ENCODE results near the gene HS3ST3B1.

HS3ST3B1 gene

DNA sequence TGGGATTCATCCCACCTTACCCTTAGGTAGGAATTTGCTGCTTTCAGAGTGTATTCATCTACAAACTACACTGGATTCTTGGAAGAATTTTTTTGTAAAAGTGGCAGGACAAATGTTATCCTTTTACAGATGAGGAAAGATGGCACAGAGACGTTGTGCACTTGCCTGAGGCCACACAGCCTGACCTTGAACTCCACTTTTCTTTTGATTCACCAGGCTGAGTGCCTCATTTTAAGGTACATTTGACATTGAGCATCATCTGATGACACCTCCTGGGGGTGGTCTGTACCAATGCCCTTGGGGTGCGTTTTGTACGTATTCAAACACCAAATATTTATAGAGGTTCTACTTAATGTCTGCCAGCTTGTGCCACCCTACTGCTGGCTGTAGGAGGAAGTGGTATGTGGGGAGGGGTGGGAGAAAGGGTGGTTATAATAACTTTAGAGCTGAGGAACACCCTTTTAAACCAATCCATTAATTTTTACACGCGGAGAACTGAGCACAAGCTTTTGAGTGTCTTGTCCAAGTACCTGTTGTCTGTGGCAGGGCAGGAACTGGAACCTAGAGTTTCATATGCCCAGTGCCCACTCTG lies 29.1 kb downstream of the HS3ST3B1 start:
- TF ChIP-seq RAD21 (IDR thresholded peaks at IDR 0.05; ENCODE audit: low read depth) (no peak), TAF1 (IDR thresholded peaks at IDR 0.05; ENCODE audit: low read depth) (no peak), TCF12 (IDR thresholded peaks at IDR 0.05; ENCODE audit: low read depth) (no peak), EP300 (IDR thresholded peaks at IDR 0.05; ENCODE audit: borderline replicate concordance) (no peak), TEAD4 (IDR thresholded peaks at IDR 0.05) (no peak), FOXM1 (IDR thresholded peaks at IDR 0.05; ENCODE audit: borderline replicate concordance, low read depth) (no peak), YY1 (IDR thresholded peaks at IDR 0.05; ENCODE audit: low read depth) (no peak)
- TF ChIP-seq, protein P1, sequence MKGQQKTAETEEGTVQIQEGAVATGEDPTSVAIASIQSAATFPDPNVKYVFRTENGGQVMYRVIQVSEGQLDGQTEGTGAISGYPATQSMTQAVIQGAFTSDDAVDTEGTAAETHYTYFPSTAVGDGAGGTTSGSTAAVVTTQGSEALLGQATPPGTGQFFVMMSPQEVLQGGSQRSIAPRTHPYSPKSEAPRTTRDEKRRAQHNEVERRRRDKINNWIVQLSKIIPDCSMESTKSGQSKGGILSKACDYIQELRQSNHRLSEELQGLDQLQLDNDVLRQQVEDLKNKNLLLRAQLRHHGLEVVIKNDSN (IDR thresholded peaks at IDR 0.05): no peak
- TF ChIP-seq, protein P2, sequence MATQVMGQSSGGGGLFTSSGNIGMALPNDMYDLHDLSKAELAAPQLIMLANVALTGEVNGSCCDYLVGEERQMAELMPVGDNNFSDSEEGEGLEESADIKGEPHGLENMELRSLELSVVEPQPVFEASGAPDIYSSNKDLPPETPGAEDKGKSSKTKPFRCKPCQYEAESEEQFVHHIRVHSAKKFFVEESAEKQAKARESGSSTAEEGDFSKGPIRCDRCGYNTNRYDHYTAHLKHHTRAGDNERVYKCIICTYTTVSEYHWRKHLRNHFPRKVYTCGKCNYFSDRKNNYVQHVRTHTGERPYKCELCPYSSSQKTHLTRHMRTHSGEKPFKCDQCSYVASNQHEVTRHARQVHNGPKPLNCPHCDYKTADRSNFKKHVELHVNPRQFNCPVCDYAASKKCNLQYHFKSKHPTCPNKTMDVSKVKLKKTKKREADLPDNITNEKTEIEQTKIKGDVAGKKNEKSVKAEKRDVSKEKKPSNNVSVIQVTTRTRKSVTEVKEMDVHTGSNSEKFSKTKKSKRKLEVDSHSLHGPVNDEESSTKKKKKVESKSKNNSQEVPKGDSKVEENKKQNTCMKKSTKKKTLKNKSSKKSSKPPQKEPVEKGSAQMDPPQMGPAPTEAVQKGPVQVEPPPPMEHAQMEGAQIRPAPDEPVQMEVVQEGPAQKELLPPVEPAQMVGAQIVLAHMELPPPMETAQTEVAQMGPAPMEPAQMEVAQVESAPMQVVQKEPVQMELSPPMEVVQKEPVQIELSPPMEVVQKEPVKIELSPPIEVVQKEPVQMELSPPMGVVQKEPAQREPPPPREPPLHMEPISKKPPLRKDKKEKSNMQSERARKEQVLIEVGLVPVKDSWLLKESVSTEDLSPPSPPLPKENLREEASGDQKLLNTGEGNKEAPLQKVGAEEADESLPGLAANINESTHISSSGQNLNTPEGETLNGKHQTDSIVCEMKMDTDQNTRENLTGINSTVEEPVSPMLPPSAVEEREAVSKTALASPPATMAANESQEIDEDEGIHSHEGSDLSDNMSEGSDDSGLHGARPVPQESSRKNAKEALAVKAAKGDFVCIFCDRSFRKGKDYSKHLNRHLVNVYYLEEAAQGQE (IDR thresholded peaks at IDR 0.05; ENCODE audit: low read depth): no peak

DNA sequence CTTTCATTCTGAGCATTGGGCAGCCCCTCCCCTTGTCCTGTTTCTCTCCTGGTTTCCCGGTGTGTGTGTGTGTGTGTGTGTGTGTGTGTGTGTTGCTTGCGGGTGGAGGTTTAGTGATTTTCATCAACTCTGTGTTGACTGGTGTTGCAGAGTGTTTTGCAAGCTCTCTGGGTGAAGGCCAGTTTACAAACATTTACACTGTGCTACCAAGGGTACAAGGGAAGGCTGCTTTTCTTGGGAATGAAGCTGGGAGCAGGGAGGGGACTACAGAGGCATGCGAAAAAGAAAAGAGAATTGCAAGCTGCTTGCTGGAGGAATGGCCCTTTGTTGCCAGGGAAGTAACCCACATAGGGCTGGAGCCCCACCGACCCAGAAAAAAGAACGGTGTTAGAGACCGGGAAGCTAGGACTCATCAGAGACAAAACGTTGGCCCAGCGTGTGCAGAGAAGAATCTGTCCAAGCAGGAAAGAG lies 29.6 kb downstream of the HS3ST3B1 start:
- no peak for TF ChIP-seq FOXM1 (IDR thresholded peaks at IDR 0.05; ENCODE audit: borderline replicate concordance, low read depth)
- no peak for TF ChIP-seq YY1 (IDR thresholded peaks at IDR 0.05; ENCODE audit: low read depth)
- TF ChIP-seq ZBTB7A (IDR thresholded peaks at IDR 0.05; ENCODE audit: low read depth): no peak
- no peak for TF ChIP-seq TCF12 (IDR thresholded peaks at IDR 0.05; ENCODE audit: low read depth)
- TF ChIP-seq CREB1 (IDR thresholded peaks at IDR 0.05; ENCODE audit: low read depth): no peak
- TF ChIP-seq RAD21 (IDR thresholded peaks at IDR 0.05; ENCODE audit: low read depth): no peak
- TF ChIP-seq TEAD4 (IDR thresholded peaks at IDR 0.05): no peak
- TF ChIP-seq CEBPB (IDR thresholded peaks at IDR 0.05): no peak
- TF ChIP-seq, protein P1 (IDR thresholded peaks at IDR 0.05): no peak
- TF ChIP-seq TAF1 (IDR thresholded peaks at IDR 0.05; ENCODE audit: low read depth): no peak
- TF ChIP-seq, protein P3, sequence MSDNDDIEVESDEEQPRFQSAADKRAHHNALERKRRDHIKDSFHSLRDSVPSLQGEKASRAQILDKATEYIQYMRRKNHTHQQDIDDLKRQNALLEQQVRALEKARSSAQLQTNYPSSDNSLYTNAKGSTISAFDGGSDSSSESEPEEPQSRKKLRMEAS (IDR thresholded peaks at IDR 0.05): no peak
- no peak for TF ChIP-seq EP300 (IDR thresholded peaks at IDR 0.05; ENCODE audit: borderline replicate concordance)
- TF ChIP-seq EGR1 (IDR thresholded peaks at IDR 0.05): no peak

DNA sequence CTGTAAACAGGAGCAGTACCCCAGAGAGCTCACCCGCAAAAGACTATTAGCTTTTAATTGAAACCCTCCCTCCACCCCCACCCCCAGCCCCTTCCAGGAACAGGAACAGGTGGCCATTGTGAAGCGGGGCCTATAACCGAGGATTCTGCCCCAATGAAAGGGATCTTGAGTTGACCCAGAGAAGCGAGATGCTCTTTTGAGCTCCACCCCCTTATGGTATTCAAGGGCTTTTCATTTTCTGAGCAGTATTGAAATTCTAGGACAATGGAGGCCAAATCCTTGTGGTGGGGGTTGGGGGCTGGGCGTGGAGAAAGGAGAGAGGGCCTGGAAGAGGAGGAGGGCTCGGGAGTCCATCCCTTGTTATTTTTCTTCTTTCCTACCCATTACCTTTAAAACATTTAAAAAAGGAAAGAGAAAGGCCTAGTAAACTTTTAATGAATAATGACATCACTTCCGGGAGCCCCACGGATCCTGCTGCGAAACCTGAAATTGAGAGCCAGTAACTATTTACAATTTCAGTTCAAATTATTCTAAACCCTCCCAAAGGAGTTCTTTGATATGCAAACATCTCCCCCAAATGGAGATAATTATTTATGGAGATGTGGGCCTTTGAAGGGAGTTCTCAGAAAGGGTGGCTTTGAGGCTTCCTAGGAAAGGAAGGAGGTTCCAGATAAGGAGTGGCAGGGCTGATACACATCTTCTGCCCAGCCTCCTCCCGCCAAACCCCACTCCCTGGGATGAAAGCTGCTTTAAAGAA lies 30.5 kb downstream of the HS3ST3B1 start:
- TF ChIP-seq YY1 (IDR thresholded peaks at IDR 0.05; ENCODE audit: low read depth): no peak
- TF ChIP-seq, protein P3 (IDR thresholded peaks at IDR 0.05): no peak
- no peak for TF ChIP-seq CEBPB (IDR thresholded peaks at IDR 0.05)
- no peak for TF ChIP-seq CREB1 (IDR thresholded peaks at IDR 0.05; ENCODE audit: low read depth)
- TF ChIP-seq, protein P2 (IDR thresholded peaks at IDR 0.05; ENCODE audit: low read depth): no peak
- TF ChIP-seq EP300 (IDR thresholded peaks at IDR 0.05; ENCODE audit: borderline replicate concordance): no peak
- no peak for TF ChIP-seq NFIC (IDR thresholded peaks at IDR 0.05)

DNA sequence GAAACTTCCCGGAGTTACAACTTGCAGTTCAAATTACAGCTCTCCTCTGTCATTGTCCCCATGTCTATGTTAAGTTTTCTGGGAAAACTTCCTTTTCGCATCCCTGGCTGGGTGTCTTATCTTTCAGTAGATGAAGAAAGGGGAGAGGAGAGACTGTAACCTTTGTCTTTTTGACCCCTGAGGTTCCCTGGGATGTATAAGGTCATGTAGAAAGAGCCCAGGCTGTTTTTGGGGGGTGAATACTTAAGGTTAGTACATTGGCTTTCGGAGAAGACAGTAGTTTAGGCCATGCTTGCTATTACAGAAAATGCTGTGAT lies 31.1 kb downstream of the HS3ST3B1 start:
- TF ChIP-seq, protein P1 (IDR thresholded peaks at IDR 0.05): no peak
- no peak for TF ChIP-seq ZBTB7A (IDR thresholded peaks at IDR 0.05; ENCODE audit: low read depth)
- no peak for TF ChIP-seq CREB1 (IDR thresholded peaks at IDR 0.05; ENCODE audit: low read depth)
- TF ChIP-seq FOXM1 (IDR thresholded peaks at IDR 0.05; ENCODE audit: borderline replicate concordance, low read depth): no peak
- TF ChIP-seq RAD21 (IDR thresholded peaks at IDR 0.05; ENCODE audit: low read depth): no peak
- TF ChIP-seq CEBPB (IDR thresholded peaks at IDR 0.05): no peak
- TF ChIP-seq YY1 (IDR thresholded peaks at IDR 0.05; ENCODE audit: low read depth): no peak
- TF ChIP-seq TAF1 (IDR thresholded peaks at IDR 0.05; ENCODE audit: low read depth): no peak
- no peak for TF ChIP-seq TCF12 (IDR thresholded peaks at IDR 0.05; ENCODE audit: low read depth)

DNA sequence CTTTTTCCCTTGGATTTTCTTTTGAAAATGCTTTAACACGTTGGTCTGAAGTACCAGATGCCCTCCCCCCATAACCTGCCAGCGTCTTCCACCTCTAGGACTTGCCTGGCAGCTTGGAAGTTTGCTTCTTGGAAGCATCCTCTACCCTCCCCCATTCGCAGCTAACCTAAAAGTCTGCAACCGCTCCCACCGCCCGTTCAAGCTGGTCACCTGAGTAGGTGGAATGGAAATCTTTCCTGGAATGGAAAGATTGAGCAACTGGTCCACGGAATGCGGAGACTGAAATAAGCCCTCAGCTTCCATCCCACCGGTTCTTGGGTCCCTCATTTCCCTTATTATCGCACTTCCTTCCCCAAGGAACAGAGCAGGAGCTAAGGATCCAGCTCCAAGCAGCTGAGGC lies 31.4 kb downstream of the HS3ST3B1 start:
- no peak for TF ChIP-seq TCF12 (IDR thresholded peaks at IDR 0.05; ENCODE audit: low read depth)
- no peak for TF ChIP-seq EP300 (IDR thresholded peaks at IDR 0.05; ENCODE audit: borderline replicate concordance)
- TF ChIP-seq, protein P2 (IDR thresholded peaks at IDR 0.05; ENCODE audit: low read depth): no peak
- TF ChIP-seq CEBPB (IDR thresholded peaks at IDR 0.05): no peak
- TF ChIP-seq NFIC (IDR thresholded peaks at IDR 0.05): no peak
- TF ChIP-seq RAD21 (IDR thresholded peaks at IDR 0.05; ENCODE audit: low read depth): no peak
- TF ChIP-seq YY1 (IDR thresholded peaks at IDR 0.05; ENCODE audit: low read depth): no peak
- TF ChIP-seq ZBTB7A (IDR thresholded peaks at IDR 0.05; ENCODE audit: low read depth): no peak
- TF ChIP-seq TEAD4 (IDR thresholded peaks at IDR 0.05): no peak
- TF ChIP-seq, protein P1 (IDR thresholded peaks at IDR 0.05): no peak
- TF ChIP-seq FOXM1 (IDR thresholded peaks at IDR 0.05; ENCODE audit: borderline replicate concordance, low read depth): no peak
- no peak for TF ChIP-seq EGR1 (IDR thresholded peaks at IDR 0.05)
- no peak for TF ChIP-seq TAF1 (IDR thresholded peaks at IDR 0.05; ENCODE audit: low read depth)
- TF ChIP-seq, protein P3 (IDR thresholded peaks at IDR 0.05): no peak
- TF ChIP-seq CREB1 (IDR thresholded peaks at IDR 0.05; ENCODE audit: low read depth): no peak

Measured in Ishikawa (cell line).